HEK293T (cell line): ENCODE results near the gene EFCC1.

Source experiments
- CTCF ChIA-PET: fragments of 350-600 bp; formaldehyde crosslinking; extraction: SDS; loops from one replicate; lab custom pipeline; 2021; ENCODE audit warnings: antibody characterized with exemption, inconsistent platforms; lab: Yijun Ruan, JAX
- POLR2A ChIA-PET: fragments of 350-600 bp; formaldehyde crosslinking; extraction: SDS; loops from one replicate; lab custom pipeline; 2020; ENCODE audit warnings: antibody characterized with exemption, inconsistent platforms; lab: Yijun Ruan, JAX
- DNase-seq: peaks from one replicate; pipeline ENCODE4 v3.0.0; 2012; ENCODE audit warnings: mixed read lengths; ENCODE audit errors: extremely low spot score
- ARNT ChIP-seq: fragments of 450-650 bp; IDR thresholded peaks from 2 replicates; pipeline ENCODE4 v1.6.1; 2017; ENCODE audit warnings: mild to moderate bottlenecking
- BHLHE40 ChIP-seq: fragments of 450-650 bp; IDR thresholded peaks from 2 replicates; pipeline ENCODE4 v1.6.1; 2016; ENCODE audit warnings: mild to moderate bottlenecking, moderate library complexity, borderline replicate concordance
- CTBP1 ChIP-seq: fragments of 450-650 bp; IDR thresholded peaks from 2 replicates; pipeline ENCODE4 v1.6.1; 2016; ENCODE audit warnings: borderline replicate concordance
- ELF4 ChIP-seq: fragments of 450-650 bp; IDR thresholded peaks from 2 replicates; pipeline ENCODE4 v1.6.1; 2017; ENCODE audit warnings: antibody characterized with exemption
- FOXA1 ChIP-seq: fragments of 450-650 bp; IDR thresholded peaks from 2 replicates; pipeline ENCODE4 v1.6.1; 2016; ENCODE audit warnings: mild to moderate bottlenecking
- FOXK2 ChIP-seq: fragments of 450-650 bp; IDR thresholded peaks from 2 replicates; pipeline ENCODE4 v1.6.1; 2016; ENCODE audit warnings: mild to moderate bottlenecking
- FOXM1 ChIP-seq: fragments of 450-650 bp; IDR thresholded peaks from 2 replicates; pipeline ENCODE4 v1.6.1; 2017; ENCODE audit warnings: mild to moderate bottlenecking, borderline replicate concordance
- HDGF ChIP-seq: fragments of 450-650 bp; IDR thresholded peaks from 2 replicates; pipeline ENCODE4 v1.6.1; 2017; ENCODE audit warnings: antibody characterized with exemption, borderline replicate concordance
- L3MBTL2 ChIP-seq: fragments of 450-650 bp; conservative IDR thresholded peaks from 2 replicates; pipeline ENCODE4 v1.6.1; 2016; ENCODE audit warnings: mild to moderate bottlenecking
- LEF1 ChIP-seq: fragments of 450-650 bp; IDR thresholded peaks from 2 replicates; pipeline ENCODE4 v1.6.1; 2017; ENCODE audit warnings: mild to moderate bottlenecking, borderline replicate concordance
- NFRKB ChIP-seq: fragments of 450-650 bp; IDR thresholded peaks from 2 replicates; pipeline ENCODE4 v1.6.1; 2016; ENCODE audit warnings: mild to moderate bottlenecking, moderate library complexity
- SP1 ChIP-seq: fragments of 450-650 bp; IDR thresholded peaks from 2 replicates; pipeline ENCODE4 v1.6.1; 2017
- SUZ12 ChIP-seq: fragments of 450-650 bp; IDR thresholded peaks from 2 replicates; pipeline ENCODE4 v1.6.1; 2016; ENCODE audit warnings: mild to moderate bottlenecking
- TARDBP ChIP-seq: fragments of 450-650 bp; IDR thresholded peaks from 2 replicates; pipeline ENCODE4 v1.6.1; 2016
- ZNF384 ChIP-seq: fragments of 450-650 bp; IDR thresholded peaks from 2 replicates; pipeline ENCODE4 v1.6.1; 2016
- TF ChIP-seq, protein P1 (sequence below): fragments of 450-650 bp; IDR thresholded peaks from 2 replicates; pipeline ENCODE4 v1.6.1; 2016

EFCC1 gene

GRCh38 chr3:129077222-129077621 lies 76.1 kb downstream of the EFCC1 start:
- CTCF ChIA-PET, result interaction anchor here (1.0 kb wide), 1 partner anchor 107 kb away, joined by 4 read pairs; no protein-coding TSS in a partner anchor
- no peak for DNase-seq
- no peak for TF ChIP-seq BHLHE40
- no peak for TF ChIP-seq FOXK2
- TF ChIP-seq ARNT, result no peak
- TF ChIP-seq, protein P1, sequence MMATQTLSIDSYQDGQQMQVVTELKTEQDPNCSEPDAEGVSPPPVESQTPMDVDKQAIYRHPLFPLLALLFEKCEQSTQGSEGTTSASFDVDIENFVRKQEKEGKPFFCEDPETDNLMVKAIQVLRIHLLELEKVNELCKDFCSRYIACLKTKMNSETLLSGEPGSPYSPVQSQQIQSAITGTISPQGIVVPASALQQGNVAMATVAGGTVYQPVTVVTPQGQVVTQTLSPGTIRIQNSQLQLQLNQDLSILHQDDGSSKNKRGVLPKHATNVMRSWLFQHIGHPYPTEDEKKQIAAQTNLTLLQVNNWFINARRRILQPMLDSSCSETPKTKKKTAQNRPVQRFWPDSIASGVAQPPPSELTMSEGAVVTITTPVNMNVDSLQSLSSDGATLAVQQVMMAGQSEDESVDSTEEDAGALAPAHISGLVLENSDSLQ, result no peak
- TF ChIP-seq CTBP1, result no peak
- no peak for TF ChIP-seq SUZ12
- TF ChIP-seq FOXM1, result no peak
- no peak for TF ChIP-seq NFRKB
- TF ChIP-seq L3MBTL2, result no peak
- no peak for TF ChIP-seq ZNF384
- no peak for TF ChIP-seq ELF4
- TF ChIP-seq TARDBP, result no peak
- TF ChIP-seq LEF1, result no peak
- TF ChIP-seq HDGF, result no peak
- no peak for TF ChIP-seq FOXA1
- POLR2A ChIA-PET, result no interaction called here

GRCh38 chr3:129078510-129078909 lies 77.4 kb downstream of the EFCC1 start:
- TF ChIP-seq BHLHE40, result no peak
- no peak for TF ChIP-seq FOXM1
- DNase-seq, result no peak
- ChIA-PET CTCF (no interaction called here), POLR2A (no interaction called here)

- POLR2A ChIA-PET, result no interaction called here
- no peak for DNase-seq
- TF ChIP-seq BHLHE40 (no peak), SUZ12 (no peak), ARNT (no peak), ELF4 (no peak), FOXA1 (no peak), HDGF (no peak), CTBP1 (no peak), LEF1 (no peak), FOXM1 (no peak), FOXK2 (no peak), TARDBP (no peak), NFRKB (no peak), ZNF384 (no peak), SP1 (no peak), L3MBTL2 (no peak)
- TF ChIP-seq, protein P1, result no peak
- CTCF ChIA-PET, result no interaction called here
Measured at GRCh38 chr3:129081503-129081902, 80.4 kb downstream of the EFCC1 start.

GRCh38 chr3:129082026-129082425 lies 80.9 kb downstream of the EFCC1 start:
- ChIA-PET CTCF (interaction anchor here (1.1 kb wide), 1 partner anchor 28 kb away, joined by 3 read pairs; no protein-coding TSS in a partner anchor), POLR2A (no interaction called here)
- no peak for TF ChIP-seq L3MBTL2
- no peak for TF ChIP-seq SUZ12
- TF ChIP-seq CTBP1, result no peak
- TF ChIP-seq TARDBP, result no peak
- TF ChIP-seq ZNF384, result no peak
- TF ChIP-seq NFRKB, result no peak
- TF ChIP-seq FOXM1, result no peak
- TF ChIP-seq SP1, result no peak
- no peak for TF ChIP-seq HDGF
- no peak for TF ChIP-seq LEF1
- no peak for TF ChIP-seq ARNT
- no peak for TF ChIP-seq BHLHE40
- TF ChIP-seq ELF4, result no peak

GRCh38 chr3:129084501-129084900 lies 83.4 kb downstream of the EFCC1 start:
- no peak for DNase-seq
- TF ChIP-seq NFRKB (no peak), ELF4 (no peak), FOXK2 (no peak), L3MBTL2 (no peak), ZNF384 (no peak), SUZ12 (no peak), FOXM1 (no peak), TARDBP (no peak), CTBP1 (no peak), SP1 (no peak), FOXA1 (no peak), ARNT (no peak), LEF1 (no peak), BHLHE40 (no peak), HDGF (no peak)
- TF ChIP-seq, protein P1, result no peak

More at GRCh38 chr3:129082026-129082425, 80.9 kb downstream of the EFCC1 start:
- no peak for DNase-seq

DNA sequence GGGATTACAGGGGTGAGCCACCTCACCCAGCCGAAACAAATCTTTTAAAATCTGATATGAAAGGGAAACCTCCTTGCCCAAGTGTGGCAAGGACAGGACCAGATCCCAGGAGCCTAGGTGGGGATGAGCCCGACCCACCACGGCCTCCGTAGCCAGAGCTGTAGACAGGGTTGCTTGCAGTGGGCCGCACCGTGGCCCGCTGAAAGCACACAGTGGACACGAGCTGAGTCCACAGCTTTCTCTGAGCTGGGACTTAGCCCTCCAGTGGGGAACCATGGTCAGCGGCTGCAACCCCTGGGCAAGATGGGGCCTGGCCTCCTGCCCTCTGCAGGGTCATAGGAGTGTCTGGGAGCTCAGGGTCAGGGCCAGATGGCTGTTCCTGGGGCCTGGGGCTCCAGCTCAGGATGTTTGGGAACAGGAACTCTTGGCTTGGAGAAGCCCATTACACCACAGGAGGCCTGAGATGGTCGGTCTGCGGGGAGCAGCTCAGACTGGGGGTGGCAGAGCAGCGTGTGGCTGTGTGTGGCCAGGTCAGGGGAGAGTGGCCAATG lies 84.1 kb downstream of the EFCC1 start:
- ChIA-PET CTCF (interaction anchor here (0.6 to 0.8 kb wide), 2 partner anchors 46 to 115 kb away, joined by 3 read pairs; no protein-coding TSS in a partner anchor), POLR2A (no interaction called here)
- DNase-seq, result no peak
- TF ChIP-seq CTBP1 (no peak), FOXK2 (no peak), FOXM1 (no peak), BHLHE40 (no peak), ZNF384 (no peak), ELF4 (no peak), L3MBTL2 (no peak), SUZ12 (no peak), HDGF (no peak), FOXA1 (no peak), SP1 (no peak)
- TF ChIP-seq, protein P1, result no peak

More at GRCh38 chr3:129084501-129084900, 83.4 kb downstream of the EFCC1 start:
- ChIA-PET CTCF (interaction anchor here (0.6 to 0.8 kb wide), 3 partner anchors 16 to 114 kb away, joined by 3 to 6 read pairs (median 3); no protein-coding TSS in a partner anchor), POLR2A (no interaction called here)
